HepG2 (cell line): ENCODE data around the gene RNF4. TPM values are rescaled to one million over a fixed set of nuclear protein-coding genes. Genes with fewer than 3 reads are reported as not detected.

ENCODE experiments used
- ATAC-seq: fragments of 200-7000 bp; cut with Tn5 transposase; 3 replicates; pipeline ENCODE4 v1.9.1; 2020; ENCODE audit warnings: mild to moderate bottlenecking, moderate library complexity
- BruUV-seq: library from RNA; stranded (reverse); fragments of 400-500 nt; replicated peaks from 2 replicates; lab custom pipeline; 2021; lab: Mats Ljungman, UMichigan
- CTCF ChIA-PET: fragments of 300-600 bp; formaldehyde crosslinking; extraction: SDS; loops from one replicate; lab custom pipeline; 2021; ENCODE audit warnings: low total read pairs, inconsistent platforms, low intra/inter-chr PET ratio; lab: Yijun Ruan, JAX
- POLR2A ChIA-PET: fragments of 350-600 bp; sonication (Branson Sonifier 250); formaldehyde crosslinking; loops from one replicate; lab custom pipeline; 2020; ENCODE audit warnings: antibody characterized with exemption, inconsistent platforms; lab: Yijun Ruan, JAX
- DNase-seq: peaks from one replicate; pipeline ENCODE4 v3.0.0-alpha.2; 2015; ENCODE audit warnings: low spot score
- FAIRE-seq: peaks from 3 replicates; lab custom pipeline; 2011; peaks lifted over from hg19 to GRCh38; lab: Jason Lieb, UNC
- H2AFZ ChIP-seq: one replicate; pipeline ENCODE4 v1.6.1; 2011; ENCODE audit warnings: low read length, inconsistent platforms
- H3K27ac ChIP-seq: fragments of 300-600 bp; 3 replicates; pipeline ENCODE4 v1.8.0; 2011; ENCODE audit warnings: mixed run types, mild to moderate bottlenecking, mixed read lengths, low read length, inconsistent platforms; ENCODE audit not compliant: insufficient read depth; ENCODE audit errors: extremely low read length
- H3K27me3 ChIP-seq, 2 experiments: fragments of 200-600 bp in 1 of 2; 2 replicates in 1 of 2; 3 replicates in 1 of 2; pipeline versions ENCODE4 v1.6.0 to v1.8.0; 2011; ENCODE audit warnings: low read length in 2 of 2, mild to moderate bottlenecking in 2 of 2, moderate library complexity in 2 of 2, inconsistent platforms in 1 of 2; ENCODE audit not compliant: insufficient read depth in 2 of 2, control insufficient read depth in 1 of 2
- H3K36me3 ChIP-seq, 2 experiments: fragments of 200-600 bp in 1 of 2; replicated peaks in 1 of 2; 2 replicates in 1 of 2; 3 replicates in 1 of 2; pipeline versions ENCODE4 v1.5.1 to v1.8.0; 2011; ENCODE audit warnings: low read length in 2 of 2, inconsistent platforms in 1 of 2; ENCODE audit not compliant: insufficient read depth in 2 of 2, control insufficient read depth in 1 of 2
- H3K4me1 ChIP-seq: 2 replicates; pipeline ENCODE4 v1.5.1; 2012; ENCODE audit warnings: low read length, inconsistent platforms; ENCODE audit not compliant: insufficient read depth
- H3K4me2 ChIP-seq: 2 replicates; pipeline ENCODE4 v1.6.0; 2011; ENCODE audit warnings: low read depth, low read length, inconsistent platforms
- H3K4me3 ChIP-seq, 3 experiments: fragments of 200-600 bp in 1 of 3; sonication (generic), shearing (Covaris generic) in 1 of 3; replicated peaks in 1 of 3; 2 replicates each; pipeline ENCODE4 v1.5.1; 2011 to 2016; ENCODE audit warnings: low read length in 3 of 3, inconsistent platforms in 2 of 3, low read depth in 2 of 3, mild to moderate bottlenecking in 2 of 3, control low read depth in 1 of 3, mixed read lengths in 1 of 3; ENCODE audit not compliant: insufficient read depth in 1 of 3
- H3K79me2 ChIP-seq: one replicate; pipeline ENCODE4 v1.6.1; 2011; ENCODE audit warnings: low read length, inconsistent platforms; ENCODE audit not compliant: insufficient read depth
- H3K9ac ChIP-seq: 2 replicates; pipeline ENCODE4 v1.6.0; 2011; ENCODE audit warnings: mild to moderate bottlenecking, low read depth, low read length, inconsistent platforms; ENCODE audit not compliant: insufficient read depth
- H3K9me3 ChIP-seq: 2 replicates; pipeline ENCODE4 v1.5.1; 2012; ENCODE audit warnings: mild to moderate bottlenecking, low read length
- H4K20me1 ChIP-seq: 2 replicates; pipeline ENCODE4 v1.6.0; 2011; ENCODE audit warnings: inconsistent platforms, mild to moderate bottlenecking, low read length, moderate library complexity; ENCODE audit not compliant: insufficient read depth
- CBX2 ChIP-seq, 2 experiments: fragments of 200-600 bp in 1 of 2; sonication (generic); formaldehyde crosslinking in 1 of 2; IDR thresholded peaks; 2 replicates each; pipeline versions ENCODE4 v1.7.0 to v1.8.1; 2018 to 2022; ENCODE audit warnings: low read depth in 2 of 2, low read length in 1 of 2, mild to moderate bottlenecking in 1 of 2, missing genetic modification reagents in 1 of 2
- EHMT2 ChIP-seq: fragments of 200-600 bp; sonication (generic); IDR thresholded peaks from 2 replicates; pipeline ENCODE4 v1.7.0; 2017; ENCODE audit warnings: antibody characterized with exemption, low read depth, low read length, borderline replicate concordance
- HNF1A ChIP-seq, 2 experiments: sonication (generic) in 1 of 2; formaldehyde crosslinking in 1 of 2; IDR thresholded peaks; 2 replicates each; pipeline versions ENCODE4 v1.4.0 to v1.6.1; 2016 to 2020; ENCODE audit warnings: borderline replicate concordance in 1 of 2, low read depth in 1 of 2, mild to moderate bottlenecking in 1 of 2, missing genetic modification reagents in 1 of 2
- KDM6A ChIP-seq: IDR thresholded peaks from 2 replicates; pipeline ENCODE4 v1.6.1; 2016; ENCODE audit warnings: low read depth
- SKI ChIP-seq: fragments of 450-650 bp; IDR thresholded peaks from one replicate; pipeline ENCODE4 v1.6.1; 2018; ENCODE audit warnings: mild to moderate bottlenecking; ENCODE audit not compliant: partially characterized antibody
- TBL1XR1 ChIP-seq: fragments of 150-350 bp; IDR thresholded peaks from 2 replicates; pipeline ENCODE4 v1.6.1; 2014; ENCODE audit warnings: borderline replicate concordance, low read length; ENCODE audit not compliant: partially characterized antibody
- TP53 ChIP-seq: sonication (generic); formaldehyde crosslinking; conservative IDR thresholded peaks from 2 replicates; pipeline ENCODE4 v1.4.0; 2020; ENCODE audit warnings: missing genetic modification reagents
- ZMAT3 ChIP-seq: sonication (generic); formaldehyde crosslinking; conservative IDR thresholded peaks from 2 replicates; pipeline ENCODE4 v1.7.0; 2021; ENCODE audit warnings: missing genetic modification reagents
- ZNF180 ChIP-seq: sonication (generic); formaldehyde crosslinking; IDR thresholded peaks from 2 replicates; pipeline ENCODE4 v1.4.0; 2020; ENCODE audit warnings: low read depth, missing genetic modification reagents, borderline replicate concordance
- ZNF460 ChIP-seq: sonication (generic); formaldehyde crosslinking; IDR thresholded peaks from 2 replicates; pipeline ENCODE4 v1.5.1; 2020; ENCODE audit warnings: missing genetic modification reagents, mild to moderate bottlenecking, borderline replicate concordance
- ZNF510 ChIP-seq: sonication (generic); formaldehyde crosslinking; IDR thresholded peaks from 2 replicates; pipeline ENCODE4 v1.4.0; 2020; ENCODE audit warnings: low read depth, mild to moderate bottlenecking, missing genetic modification reagents
- ZNF747 ChIP-seq: sonication (generic); formaldehyde crosslinking; IDR thresholded peaks from 2 replicates; pipeline ENCODE4 v1.8.1; 2023; ENCODE audit warnings: missing genetic modification reagents, mild to moderate bottlenecking, borderline replicate concordance
- WGBS: methylation state at CpG from one replicate; pipeline ENCODE4 v1.1.6; 2017; ENCODE audit warnings: low lambda C conversion rate; 5-methylcytosine and 5-hydroxymethylcytosine counted together
- in situ Hi-C: cut with HindIII; loops from 2 replicates; pipeline ENCODE4 v1.10.0; 2017; ENCODE audit warnings: low pct_unique_long_range_greater_than_20kb; ENCODE audit not compliant: extremely low pct_ligation_motif_present
- intact Hi-C: fragments of 100-400 bp; cut with micrococcal nuclease; formaldehyde crosslinking; loops from one replicate; pipeline ENCODE4 v1.10.0; 2022; ENCODE audit not compliant: unreplicated experiment
- polyA plus RNA-seq, 8 experiments: library from polyadenylated mRNA; depleted of rRNA in 3 of 8; stranded (reverse) in 7 of 8; unstranded in 1 of 8; fragments of >200 nt; fragmentation: Illumina TruSeq in 4 of 8; extraction: Trizol in 4 of 8; gene quantifications; 2 replicates each; pipeline versions ENCODE4 v1.2.1 to v1.2.3, GENCODE V29; 2011 to 2016; ENCODE audit warnings: low read depth in 4 of 8, missing spikeins in 1 of 8, mixed read lengths in 1 of 8; ENCODE audit not compliant: insufficient read depth in 1 of 8
- total RNA-seq, 5 experiments: library from RNA; depleted of rRNA; stranded (reverse); fragments of >200 nt; fragmentation: Illumina TruSeq; extraction: Trizol; gene quantifications; 2 replicates each; pipeline ENCODE4 v1.2.3, GENCODE V29; 2016; ENCODE audit warnings: low read depth in 1 of 5
- TF ChIP-seq, protein P1 (sequence below): sonication (generic); formaldehyde crosslinking; IDR thresholded peaks from 2 replicates; pipeline ENCODE4 v1.8.0; 2022; ENCODE audit warnings: missing genetic modification reagents, mild to moderate bottlenecking, moderate library complexity, borderline replicate concordance

Gene RNF4
- total and polyA plus RNA-seq, 2 of the 13 experiments (the other 11 are each of a cell fraction or from before 2014, with no cell fraction given): 38.1 to 45.1 TPM

GRCh38 chr4:2486981-2487380 is 18.1 kb downstream of the RNF4 start:
- no peak for DNase-seq
- H3K27me3 ChIP-seq: no peaks in the 10 kb centered on the region
- no peak for FAIRE-seq
- BruUV-seq: no TSS peak
- H3K27ac ChIP-seq: no peak overlapping the region
- 97% methylated on average over 6 of the region's 6 CpGs for WGBS
- intact Hi-C loops (no loop called here), in situ Hi-C loops (no loop called here)
- no peak overlapping the region for H3K4me3 ChIP-seq
- TF ChIP-seq TP53 (CRISPR knock-in tag): no peak
- no peak for TF ChIP-seq SKI
- TF ChIP-seq ZNF510 (CRISPR knock-in tag): no peak
- TF ChIP-seq ZNF180 (CRISPR knock-in tag): no peak
- no peak for TF ChIP-seq KDM6A (CRISPR knock-in tag)
- TF ChIP-seq TBL1XR1: no peak
- no peak for TF ChIP-seq CBX2 (IDR thresholded peaks at IDR 0.05; ENCODE audit: low read depth, low read length)
- no peak for TF ChIP-seq CBX2 (CRISPR knock-in tag; IDR thresholded peaks at IDR 0.05; ENCODE audit: low read depth)
- TF ChIP-seq ZMAT3 (CRISPR knock-in tag): no peak
- no peak for TF ChIP-seq EHMT2
- no peak for TF ChIP-seq ZNF460
- TF ChIP-seq HNF1A (IDR thresholded peaks at IDR 0.05; ENCODE audit: low read depth): no peak
- TF ChIP-seq HNF1A (CRISPR knock-in tag; IDR thresholded peaks at IDR 0.05; ENCODE audit: borderline replicate concordance): no peak
- TF ChIP-seq, protein P1, sequence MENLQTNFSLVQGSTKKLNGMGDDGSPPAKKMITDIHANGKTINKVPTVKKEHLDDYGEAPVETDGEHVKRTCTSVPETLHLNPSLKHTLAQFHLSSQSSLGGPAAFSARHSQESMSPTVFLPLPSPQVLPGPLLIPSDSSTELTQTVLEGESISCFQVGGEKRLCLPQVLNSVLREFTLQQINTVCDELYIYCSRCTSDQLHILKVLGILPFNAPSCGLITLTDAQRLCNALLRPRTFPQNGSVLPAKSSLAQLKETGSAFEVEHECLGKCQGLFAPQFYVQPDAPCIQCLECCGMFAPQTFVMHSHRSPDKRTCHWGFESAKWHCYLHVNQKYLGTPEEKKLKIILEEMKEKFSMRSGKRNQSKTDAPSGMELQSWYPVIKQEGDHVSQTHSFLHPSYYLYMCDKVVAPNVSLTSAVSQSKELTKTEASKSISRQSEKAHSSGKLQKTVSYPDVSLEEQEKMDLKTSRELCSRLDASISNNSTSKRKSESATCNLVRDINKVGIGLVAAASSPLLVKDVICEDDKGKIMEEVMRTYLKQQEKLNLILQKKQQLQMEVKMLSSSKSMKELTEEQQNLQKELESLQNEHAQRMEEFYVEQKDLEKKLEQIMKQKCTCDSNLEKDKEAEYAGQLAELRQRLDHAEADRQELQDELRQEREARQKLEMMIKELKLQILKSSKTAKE (CRISPR knock-in tag): no peak
- TF ChIP-seq ZNF747: no peak
- peaks cover 6 to 31% of the 10 kb centered on the region in 2 experiments; a peak in 4 of 5 replicates for H3K36me3 ChIP-seq
- ChIA-PET POLR2A (no interaction called here), CTCF (no interaction called here)
- no peak overlapping the region for H3K4me2 ChIP-seq
- H4K20me1 ChIP-seq: peaks cover 52% of the 10 kb centered on the region
- H2AFZ ChIP-seq: no peak overlapping the region
- no peaks in the 10 kb centered on the region for H3K9me3 ChIP-seq
- H3K79me2 ChIP-seq: peaks cover 85% of the 10 kb centered on the region
- no peak for ATAC-seq
- no peak overlapping the region for H3K9ac ChIP-seq
- H3K4me1 ChIP-seq: peaks cover 14% of the 10 kb centered on the region
